Neural progenitor cell (in vitro differentiated cells): Measurements from ENCODE around the gene CCSER1. TPM values are rescaled to one million over a fixed set of nuclear protein-coding genes. Genes with fewer than 3 reads are reported as not detected.

Experiments used
- DNase-seq: peaks from one replicate; pipeline ENCODE4 v3.0.0-alpha.2; 2016; ENCODE audit warnings: low spot score
- H2AFZ ChIP-seq: fragments of 200-600 bp; sonication (generic); replicated peaks from 2 replicates; pipeline ENCODE4 v1.6.1; 2016; ENCODE audit warnings: antibody characterized with exemption
- H3F3A ChIP-seq: fragments of 200-600 bp; sonication (generic); 2 replicates; pipeline ENCODE4 v1.6.1; 2016; ENCODE audit warnings: antibody characterized with exemption, low read depth
- H3K27ac ChIP-seq: fragments of 200-600 bp; sonication (generic); 2 replicates; pipeline ENCODE4 v1.5.1; 2016; ENCODE audit warnings: mild to moderate bottlenecking
- H3K27me3 ChIP-seq: fragments of 200-600 bp; sonication (generic); 2 replicates; pipeline ENCODE4 v1.6.1; 2016; ENCODE audit warnings: mild to moderate bottlenecking, moderate library complexity
- H3K36me3 ChIP-seq: fragments of 200-600 bp; sonication (generic); 2 replicates; pipeline ENCODE4 v1.5.1; 2016
- H3K4me1 ChIP-seq: fragments of 200-600 bp; sonication (generic); 2 replicates; pipeline ENCODE4 v1.6.1; 2016; ENCODE audit warnings: mixed run types
- H3K4me2 ChIP-seq: fragments of 200-600 bp; sonication (generic); 2 replicates; pipeline ENCODE4 v1.6.1; 2016
- H3K4me3 ChIP-seq: fragments of 200-600 bp; sonication (generic); 2 replicates; pipeline ENCODE4 v1.5.1; 2016
- H3K79me2 ChIP-seq: fragments of 200-600 bp; sonication (generic); 2 replicates; pipeline ENCODE4 v1.6.1; 2016; ENCODE audit warnings: low read depth
- H3K9ac ChIP-seq: fragments of 200-600 bp; sonication (generic); 2 replicates; pipeline ENCODE4 v1.6.1; 2016
- H3K9me3 ChIP-seq: fragments of 200-600 bp; sonication (generic); 2 replicates; pipeline ENCODE4 v1.5.1; 2016; ENCODE audit warnings: low read depth
- H4K20me1 ChIP-seq: fragments of 200-600 bp; sonication (generic); 2 replicates; pipeline ENCODE4 v1.6.1; 2016; ENCODE audit warnings: low read depth
- H3K27ac Mint-ChIP-seq: 3 replicates; pipeline ENCODE4 v1.8.0; 2021; ENCODE audit warnings: mixed read lengths
- H3K27me3 Mint-ChIP-seq: 2 replicates; pipeline ENCODE4 v1.8.0; 2022; ENCODE audit warnings: low read depth, mild to moderate bottlenecking, inconsistent platforms, moderate library complexity, mixed read lengths; ENCODE audit not compliant: insufficient read depth
- H3K36me3 Mint-ChIP-seq: 3 replicates; pipeline ENCODE4 v1.8.0; 2021; ENCODE audit warnings: mixed read lengths
- H3K4me1 Mint-ChIP-seq: 3 replicates; pipeline ENCODE4 v1.8.0; 2021; ENCODE audit warnings: mixed read lengths
- H3K4me3 Mint-ChIP-seq: 3 replicates; pipeline ENCODE4 v1.8.0; 2021; ENCODE audit warnings: mild to moderate bottlenecking, moderate library complexity, mixed read lengths
- H3K9me3 Mint-ChIP-seq: 3 replicates; pipeline ENCODE4 v1.8.0; 2020; ENCODE audit warnings: mixed read lengths
- EZH2 ChIP-seq: fragments of 200-600 bp; sonication (generic); IDR thresholded peaks from 2 replicates; pipeline ENCODE4 v1.6.1; 2017; ENCODE audit warnings: antibody characterized with exemption, mild to moderate bottlenecking, moderate library complexity
- EZH2phosphoT487 ChIP-seq: fragments of 200-600 bp; sonication (generic); IDR thresholded peaks from 2 replicates; pipeline ENCODE4 v1.6.1; 2017; ENCODE audit warnings: antibody characterized with exemption
- total RNA-seq: library from RNA; depleted of rRNA; stranded (reverse); fragments of >200 nt; gene quantifications from 2 replicates; pipeline ENCODE4 v1.2.3, GENCODE V29; 2015; ENCODE audit warnings: low replicate concordance
- TF ChIP-seq, protein P1 (sequence below): fragments of 200-600 bp; sonication (generic); IDR thresholded peaks from 2 replicates; pipeline ENCODE4 v1.5.1; 2017; ENCODE audit warnings: antibody characterized with exemption, mild to moderate bottlenecking

The CCSER1 gene
- total RNA-seq, 1 donor from 2014 or later = 0.77 TPM

DNA sequence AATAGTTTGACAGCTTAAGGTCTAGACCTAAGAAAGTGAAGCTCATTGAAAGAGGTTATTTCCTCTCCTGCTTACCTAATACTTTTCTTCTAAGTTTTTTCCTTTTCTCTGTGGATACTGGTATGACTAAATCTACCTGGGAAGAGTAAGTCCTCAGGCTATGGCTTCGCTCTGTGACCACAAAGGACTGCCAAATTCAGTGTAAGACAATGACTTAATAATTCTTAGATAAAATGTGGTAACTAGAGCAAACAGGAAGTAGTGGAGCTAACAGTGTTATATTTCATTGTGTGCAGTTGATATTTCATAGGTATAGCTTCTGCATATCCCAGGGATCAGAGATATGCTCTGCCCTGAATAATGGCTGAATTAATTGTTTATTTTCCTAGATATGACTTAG lies 418.9 kb downstream of the CCSER1 start:
- no peak for DNase-seq

DNA sequence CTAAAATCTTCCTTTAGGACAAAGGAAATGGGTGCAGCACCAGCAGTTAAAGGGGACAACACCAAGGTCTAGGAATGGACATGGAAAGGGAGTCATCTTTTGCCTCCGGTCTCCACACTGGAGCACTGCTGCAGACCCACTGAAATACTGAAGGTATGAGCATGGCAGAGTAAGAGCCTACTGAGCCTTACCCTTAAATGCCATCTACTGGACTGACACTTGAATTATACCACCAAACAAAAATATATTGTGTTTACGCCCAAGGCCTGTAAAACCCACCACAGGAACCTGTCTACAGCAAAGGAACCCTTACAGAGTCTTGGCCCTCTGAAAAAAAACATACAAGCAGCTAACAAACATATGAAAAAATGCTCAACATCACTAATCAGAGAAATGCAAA lies 443.4 kb downstream of the CCSER1 start:
- Mint-ChIP-seq H3K9me3 (no peaks in the 10 kb centered on the region), H3K27me3 (no peaks in the 10 kb centered on the region), H3K4me3 (no peak overlapping the region), H3K36me3 (no peaks in the 10 kb centered on the region), H3K4me1 (no peaks in the 10 kb centered on the region), H3K27ac (no peak overlapping the region)
- no peaks in the 10 kb centered on the region for H3K36me3 ChIP-seq
- H3K9ac ChIP-seq = no peak overlapping the region
- H3F3A ChIP-seq = no peaks in the 10 kb centered on the region
- no peak for DNase-seq
- no peak for TF ChIP-seq EZH2
- no peak for TF ChIP-seq EZH2phosphoT487
- TF ChIP-seq, protein P1, sequence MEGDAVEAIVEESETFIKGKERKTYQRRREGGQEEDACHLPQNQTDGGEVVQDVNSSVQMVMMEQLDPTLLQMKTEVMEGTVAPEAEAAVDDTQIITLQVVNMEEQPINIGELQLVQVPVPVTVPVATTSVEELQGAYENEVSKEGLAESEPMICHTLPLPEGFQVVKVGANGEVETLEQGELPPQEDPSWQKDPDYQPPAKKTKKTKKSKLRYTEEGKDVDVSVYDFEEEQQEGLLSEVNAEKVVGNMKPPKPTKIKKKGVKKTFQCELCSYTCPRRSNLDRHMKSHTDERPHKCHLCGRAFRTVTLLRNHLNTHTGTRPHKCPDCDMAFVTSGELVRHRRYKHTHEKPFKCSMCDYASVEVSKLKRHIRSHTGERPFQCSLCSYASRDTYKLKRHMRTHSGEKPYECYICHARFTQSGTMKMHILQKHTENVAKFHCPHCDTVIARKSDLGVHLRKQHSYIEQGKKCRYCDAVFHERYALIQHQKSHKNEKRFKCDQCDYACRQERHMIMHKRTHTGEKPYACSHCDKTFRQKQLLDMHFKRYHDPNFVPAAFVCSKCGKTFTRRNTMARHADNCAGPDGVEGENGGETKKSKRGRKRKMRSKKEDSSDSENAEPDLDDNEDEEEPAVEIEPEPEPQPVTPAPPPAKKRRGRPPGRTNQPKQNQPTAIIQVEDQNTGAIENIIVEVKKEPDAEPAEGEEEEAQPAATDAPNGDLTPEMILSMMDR = no peak
- H3K79me2 ChIP-seq = no peaks in the 10 kb centered on the region
- H3K4me1 ChIP-seq = no peaks in the 10 kb centered on the region
- H3K9me3 ChIP-seq = no peaks in the 10 kb centered on the region
- H3K27me3 ChIP-seq = no peaks in the 10 kb centered on the region
- H3K27ac ChIP-seq = no peak overlapping the region
- no peak overlapping the region for H3K4me2 ChIP-seq
- H4K20me1 ChIP-seq = no peaks in the 10 kb centered on the region
- no peak overlapping the region for H2AFZ ChIP-seq
- no peak overlapping the region for H3K4me3 ChIP-seq

More for the DNA sequence above, 418.9 kb downstream of the CCSER1 start:
- Mint-ChIP-seq H3K27ac (no peak overlapping the region), H3K9me3 (no peaks in the 10 kb centered on the region), H3K4me3 (no peak overlapping the region), H3K4me1 (no peaks in the 10 kb centered on the region), H3K36me3 (no peaks in the 10 kb centered on the region), H3K27me3 (no peaks in the 10 kb centered on the region)
- Histone ChIP-seq H3K9ac (no peak overlapping the region), H3K4me1 (no peaks in the 10 kb centered on the region), H3K9me3 (no peaks in the 10 kb centered on the region), H3K4me3 (no peak overlapping the region), H3K27ac (no peak overlapping the region), H2AFZ (no peak overlapping the region), H3K36me3 (no peaks in the 10 kb centered on the region), H4K20me1 (no peaks in the 10 kb centered on the region), H3K79me2 (no peaks in the 10 kb centered on the region), H3K27me3 (no peaks in the 10 kb centered on the region), H3K4me2 (no peak overlapping the region), H3F3A (no peaks in the 10 kb centered on the region)
- no peak for TF ChIP-seq EZH2phosphoT487
- TF ChIP-seq, protein P1 = no peak
- TF ChIP-seq EZH2 = no peak

GRCh38 chr4:90572996-90573395 lies 445.8 kb downstream of the CCSER1 start:
- no peaks in the 10 kb centered on the region for H3K27me3 Mint-ChIP-seq

More at GRCh38 chr4:90572996-90573395, 445.8 kb downstream of the CCSER1 start:
- Histone ChIP-seq H3K27me3 (no peaks in the 10 kb centered on the region), H3K36me3 (no peaks in the 10 kb centered on the region), H4K20me1 (no peaks in the 10 kb centered on the region), H3K4me1 (no peaks in the 10 kb centered on the region), H3K9me3 (no peaks in the 10 kb centered on the region), H3K79me2 (no peaks in the 10 kb centered on the region), H3K27ac (no peak overlapping the region), H3F3A (no peaks in the 10 kb centered on the region), H3K9ac (no peak overlapping the region), H3K4me3 (no peak overlapping the region), H2AFZ (no peak overlapping the region), H3K4me2 (no peak overlapping the region)
- H3K27ac Mint-ChIP-seq = no peak overlapping the region
- peaks cover 4% of the 10 kb centered on the region for H3K9me3 Mint-ChIP-seq
- H3K4me3 Mint-ChIP-seq = no peak overlapping the region
- H3K36me3 Mint-ChIP-seq = no peaks in the 10 kb centered on the region
- TF ChIP-seq, protein P1 = no peak
- TF ChIP-seq EZH2phosphoT487 = no peak
- TF ChIP-seq EZH2 = no peak
- no peaks in the 10 kb centered on the region for H3K4me1 Mint-ChIP-seq
- DNase-seq = no peak
